ENCODE measurements around the gene ITCH.
"Not testable (repeated sequence)": the region's sequence is repeated elsewhere in the genome, so short reads cannot be mapped to it uniquely, and the experiment has no call there.

ITCH gene

GRCh38 chr20:34519841-34520240, 156.8 kb downstream of the ITCH start:
- H3K9me3 ChIP-seq (ENCODE audit: insufficient read depth, low read depth, low read length); H2BK120ac ChIP-seq (ENCODE audit: insufficient read depth, low read length, poor library complexity); DNase-seq; H3K27ac ChIP-seq (ENCODE audit: low read depth, low read length); H4K91ac ChIP-seq (ENCODE audit: low read depth, low read length); H2BK5ac ChIP-seq (ENCODE audit: low read depth, low read length, poor library complexity); H3K14ac ChIP-seq (ENCODE audit: low read length); H3K23ac ChIP-seq (ENCODE audit: low read length); H3K18ac ChIP-seq (ENCODE audit: low read length); H3K4me1 ChIP-seq (ENCODE audit: control insufficient read depth in 1 of 2, insufficient read depth in 2 of 2, low read length in 2 of 2); H2BK12ac ChIP-seq (ENCODE audit: low read length); H3K4me2 ChIP-seq (ENCODE audit: low read length); H4K12ac ChIP-seq (ENCODE audit: low read depth, low read length); H3K9ac ChIP-seq (ENCODE audit: low read length); H2AK5ac ChIP-seq (ENCODE audit: low read length); H4K8ac ChIP-seq (ENCODE audit: low read depth, low read length); H3K4ac ChIP-seq (ENCODE audit: low read depth, low read length); H3K36me3 ChIP-seq (ENCODE audit: control insufficient read depth in 1 of 2, insufficient read depth in 2 of 2, low read length in 2 of 2); H2AFZ ChIP-seq (ENCODE audit: insufficient read depth, low read length, poor library complexity); H3K27me3 ChIP-seq (ENCODE audit: insufficient read depth, low read length); H3K4me3 ChIP-seq (ENCODE audit: low read depth, low read length): not testable (repeated sequence)
- Histone ChIP-seq H3K79me2 (ENCODE audit: control insufficient read depth, insufficient read depth, low read length, poor library complexity) (peaks cover 11% of the 10 kb centered on the region), H3K79me1 (ENCODE audit: low read length) (peaks cover 12% of the 10 kb centered on the region)
- 100% methylated on average over 1 of the region's 10 CpGs for WGBS (ENCODE audit: extremely low coverage, insufficient coverage, insufficient read length)

GRCh38 chr20:34522969-34523871, 160.1 kb downstream of the ITCH start:
- Histone ChIP-seq H4K12ac (ENCODE audit: low read depth, low read length) (no peak overlapping the region), H3K36me3 (ENCODE audit: control insufficient read depth in 1 of 2, insufficient read depth in 2 of 2, low read length in 2 of 2) (peaks cover 13 to 29% of the 10 kb centered on the region in 2 experiments), H3K4ac (ENCODE audit: low read depth, low read length) (peak overlapping the region; percentile 49), H4K8ac (ENCODE audit: low read depth, low read length) (no peak overlapping the region), H3K27me3 (ENCODE audit: insufficient read depth, low read length) (no peaks in the 10 kb centered on the region), H2BK5ac (ENCODE audit: low read depth, low read length, poor library complexity) (no peak overlapping the region), H3K27ac (ENCODE audit: low read depth, low read length) (no peak overlapping the region), H3K79me1 (ENCODE audit: low read length) (no peaks in the 10 kb centered on the region), H4K91ac (ENCODE audit: low read depth, low read length) (no peak overlapping the region), H3K18ac (ENCODE audit: low read length) (peak overlapping the region; percentile 21), H3K79me2 (ENCODE audit: control insufficient read depth, insufficient read depth, low read length, poor library complexity) (peaks cover 4% of the 10 kb centered on the region), H2BK12ac (ENCODE audit: low read length) (no peak overlapping the region), H2AFZ (ENCODE audit: insufficient read depth, low read length, poor library complexity) (peak overlapping the region; percentile 21), H3K4me3 (ENCODE audit: low read depth, low read length) (no peak overlapping the region), H3K4me1 (ENCODE audit: control insufficient read depth in 1 of 2, insufficient read depth in 2 of 2, low read length in 2 of 2) (peaks cover 8 to 17% of the 10 kb centered on the region in 2 experiments), H3K9me3 (ENCODE audit: insufficient read depth, low read depth, low read length) (no peaks in the 10 kb centered on the region), H2AK5ac (ENCODE audit: low read length) (no peak overlapping the region), H2BK120ac (ENCODE audit: insufficient read depth, low read length, poor library complexity) (no peak overlapping the region), H3K23ac (ENCODE audit: low read length) (no peak overlapping the region), H3K9ac (ENCODE audit: low read length) (no peak overlapping the region), H3K14ac (ENCODE audit: low read length) (no peak overlapping the region), H3K4me2 (ENCODE audit: low read length) (no peak overlapping the region)
- DNase-seq = peak; percentile 44 to 57
- WGBS (ENCODE audit: extremely low coverage, insufficient coverage, insufficient read length) = no CpG with 5 or more reads among the region's 17 CpGs

GRCh38 chr20:34524426-34524825, 161.4 kb downstream of the ITCH start:
- Histone ChIP-seq H2AFZ (ENCODE audit: insufficient read depth, low read length, poor library complexity) (no peak overlapping the region), H2BK12ac (ENCODE audit: low read length) (no peak overlapping the region), H4K12ac (ENCODE audit: low read depth, low read length) (no peak overlapping the region), H3K27ac (ENCODE audit: low read depth, low read length) (no peak overlapping the region), H3K9me3 (ENCODE audit: insufficient read depth, low read depth, low read length) (no peaks in the 10 kb centered on the region), H4K8ac (ENCODE audit: low read depth, low read length) (no peak overlapping the region), H3K4ac (ENCODE audit: low read depth, low read length) (peak overlapping the region; percentile 29), H3K79me2 (ENCODE audit: control insufficient read depth, insufficient read depth, low read length, poor library complexity) (peaks cover 4% of the 10 kb centered on the region), H3K23ac (ENCODE audit: low read length) (no peak overlapping the region), H2BK120ac (ENCODE audit: insufficient read depth, low read length, poor library complexity) (no peak overlapping the region), H2AK5ac (ENCODE audit: low read length) (no peak overlapping the region), H3K79me1 (ENCODE audit: low read length) (no peaks in the 10 kb centered on the region), H3K14ac (ENCODE audit: low read length) (no peak overlapping the region), H3K4me1 (ENCODE audit: control insufficient read depth in 1 of 2, insufficient read depth in 2 of 2, low read length in 2 of 2) (peaks cover 8 to 17% of the 10 kb centered on the region in 2 experiments), H2BK5ac (ENCODE audit: low read depth, low read length, poor library complexity) (no peak overlapping the region), H3K36me3 (ENCODE audit: control insufficient read depth in 1 of 2, insufficient read depth in 2 of 2, low read length in 2 of 2) (peaks cover 24 to 37% of the 10 kb centered on the region in 2 experiments), H4K91ac (ENCODE audit: low read depth, low read length) (no peak overlapping the region), H3K18ac (ENCODE audit: low read length) (no peak overlapping the region), H3K4me3 (ENCODE audit: low read depth, low read length) (no peak overlapping the region), H3K9ac (ENCODE audit: low read length) (no peak overlapping the region), H3K27me3 (ENCODE audit: insufficient read depth, low read length) (no peaks in the 10 kb centered on the region), H3K4me2 (ENCODE audit: low read length) (no peak overlapping the region)
- WGBS (ENCODE audit: extremely low coverage, insufficient coverage, insufficient read length) = no CpG with 5 or more reads among the region's 11 CpGs
- no peak for DNase-seq

GRCh38 chr20:34525342-34525708, 162.3 kb downstream of the ITCH start:
- no peak for DNase-seq
- Histone ChIP-seq H3K27ac (ENCODE audit: low read depth, low read length) (no peak overlapping the region), H3K9ac (ENCODE audit: low read length) (no peak overlapping the region), H2AK5ac (ENCODE audit: low read length) (no peak overlapping the region), H4K91ac (ENCODE audit: low read depth, low read length) (no peak overlapping the region), H3K9me3 (ENCODE audit: insufficient read depth, low read depth, low read length) (no peaks in the 10 kb centered on the region), H3K4me2 (ENCODE audit: low read length) (no peak overlapping the region), H2BK120ac (ENCODE audit: insufficient read depth, low read length, poor library complexity) (no peak overlapping the region), H3K27me3 (ENCODE audit: insufficient read depth, low read length) (no peaks in the 10 kb centered on the region), H4K12ac (ENCODE audit: low read depth, low read length) (no peak overlapping the region), H2BK12ac (ENCODE audit: low read length) (no peak overlapping the region), H3K79me2 (ENCODE audit: control insufficient read depth, insufficient read depth, low read length, poor library complexity) (peaks cover 4% of the 10 kb centered on the region), H3K4ac (ENCODE audit: low read depth, low read length) (no peak overlapping the region), H3K23ac (ENCODE audit: low read length) (no peak overlapping the region), H2BK5ac (ENCODE audit: low read depth, low read length, poor library complexity) (no peak overlapping the region), H3K79me1 (ENCODE audit: low read length) (no peaks in the 10 kb centered on the region), H2AFZ (ENCODE audit: insufficient read depth, low read length, poor library complexity) (no peak overlapping the region), H3K36me3 (ENCODE audit: control insufficient read depth in 1 of 2, insufficient read depth in 2 of 2, low read length in 2 of 2) (peaks cover 30 to 46% of the 10 kb centered on the region in 2 experiments), H4K8ac (ENCODE audit: low read depth, low read length) (no peak overlapping the region), H3K14ac (ENCODE audit: low read length) (no peak overlapping the region), H3K18ac (ENCODE audit: low read length) (no peak overlapping the region), H3K4me1 (ENCODE audit: control insufficient read depth in 1 of 2, insufficient read depth in 2 of 2, low read length in 2 of 2) (peaks cover 8 to 17% of the 10 kb centered on the region in 2 experiments), H3K4me3 (ENCODE audit: low read depth, low read length) (no peak overlapping the region)
- WGBS (ENCODE audit: extremely low coverage, insufficient coverage, insufficient read length) = no CpG with 5 or more reads among the region's 7 CpGs
